ENCODE data around the gene ZNF184.

- TF ChIP-seq CTCF (IDR thresholded peaks at IDR 0.05; ENCODE audit: low read depth, low read length, missing input control) = no peak
- TF ChIP-seq YY1 (IDR thresholded peaks at IDR 0.05) = no peak
- TF ChIP-seq EGR1 (IDR thresholded peaks at IDR 0.05; ENCODE audit: low read depth in 2 of 2) = no peak
- TF ChIP-seq ATF3 (IDR thresholded peaks at IDR 0.05) = peak; percentile 75
- no peak for TF ChIP-seq TAF1 (conservative IDR thresholded peaks at IDR 0.05)
- no peak for TF ChIP-seq REST (IDR thresholded peaks at IDR 0.05)
- TF ChIP-seq HNF4G (IDR thresholded peaks at IDR 0.05) = no peak
- TF ChIP-seq JUND (IDR thresholded peaks at IDR 0.05) = no peak
- no peak for TF ChIP-seq SP1 (IDR thresholded peaks at IDR 0.05)
- no peak for TF ChIP-seq MAX (IDR thresholded peaks at IDR 0.05)
- no peak for TF ChIP-seq NR2F2 (IDR thresholded peaks at IDR 0.05)
- TF ChIP-seq RXRA (IDR thresholded peaks at IDR 0.05) = no peak
- TF ChIP-seq RAD21 (IDR thresholded peaks at IDR 0.05) = no peak
- no peak for TF ChIP-seq GABPA (IDR thresholded peaks at IDR 0.05 in 1 of 2, conservative IDR thresholded peaks at IDR 0.05 in 1 of 2)
Observed at GRCh38 chr6:27495386-27496135, 22.7 kb upstream of the ZNF184 start.
